Measurements from ENCODE around the gene APCDD1L.

DNA sequence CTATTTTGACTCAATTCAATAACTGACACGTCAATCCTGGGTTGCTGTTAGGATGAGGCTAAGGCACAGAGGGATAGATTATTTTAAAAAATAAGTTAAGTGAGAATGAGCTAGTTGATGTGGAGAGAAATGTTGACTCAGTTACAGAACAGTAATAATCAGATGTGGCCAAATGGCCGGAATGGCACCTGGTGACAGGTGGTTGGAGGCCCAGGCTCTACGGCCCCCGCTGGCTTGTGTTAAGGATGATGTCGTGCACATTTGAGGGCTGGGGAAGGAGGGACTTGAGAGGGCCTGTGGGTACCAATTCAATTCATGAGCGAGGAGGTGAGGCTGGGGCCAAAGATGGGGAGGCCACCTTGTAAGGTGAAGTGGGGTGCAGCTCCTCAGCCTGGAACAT, 31.7 kb downstream of the APCDD1L start:
- TF ChIP-seq POLR2A (IDR thresholded peaks at IDR 0.05), result no peak
- TF ChIP-seq, protein P1, sequence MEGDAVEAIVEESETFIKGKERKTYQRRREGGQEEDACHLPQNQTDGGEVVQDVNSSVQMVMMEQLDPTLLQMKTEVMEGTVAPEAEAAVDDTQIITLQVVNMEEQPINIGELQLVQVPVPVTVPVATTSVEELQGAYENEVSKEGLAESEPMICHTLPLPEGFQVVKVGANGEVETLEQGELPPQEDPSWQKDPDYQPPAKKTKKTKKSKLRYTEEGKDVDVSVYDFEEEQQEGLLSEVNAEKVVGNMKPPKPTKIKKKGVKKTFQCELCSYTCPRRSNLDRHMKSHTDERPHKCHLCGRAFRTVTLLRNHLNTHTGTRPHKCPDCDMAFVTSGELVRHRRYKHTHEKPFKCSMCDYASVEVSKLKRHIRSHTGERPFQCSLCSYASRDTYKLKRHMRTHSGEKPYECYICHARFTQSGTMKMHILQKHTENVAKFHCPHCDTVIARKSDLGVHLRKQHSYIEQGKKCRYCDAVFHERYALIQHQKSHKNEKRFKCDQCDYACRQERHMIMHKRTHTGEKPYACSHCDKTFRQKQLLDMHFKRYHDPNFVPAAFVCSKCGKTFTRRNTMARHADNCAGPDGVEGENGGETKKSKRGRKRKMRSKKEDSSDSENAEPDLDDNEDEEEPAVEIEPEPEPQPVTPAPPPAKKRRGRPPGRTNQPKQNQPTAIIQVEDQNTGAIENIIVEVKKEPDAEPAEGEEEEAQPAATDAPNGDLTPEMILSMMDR (IDR thresholded peaks at IDR 0.05), result no peak
